Gastroesophageal sphincter (tissue), 4 donors: Measurements from ENCODE around the gene CD9. TPM values are rescaled to one million over a fixed set of nuclear protein-coding genes. Genes with fewer than 3 reads are reported as not detected.
A peak's percentile ranks its signal among the peaks of the same experiment; 100 is the strongest.

Experiments
- ATAC-seq: fragments of 150-250 bp; one replicate; pipeline ENCODE4 v1.9.1; 2016; ENCODE audit warnings: mild to moderate bottlenecking, moderate library complexity
- H3K27ac ChIP-seq, 4 donors: fragments of 200-600 bp; sonication (generic) in 3 of 4; 1 replicate in 3 of 4; 2 replicates in 1 of 4; pipeline ENCODE4 v1.5.1; 2016 to 2019
- H3K27me3 ChIP-seq: fragments of 200-600 bp; sonication (generic); one replicate; pipeline ENCODE4 v1.5.1; 2019
- H3K36me3 ChIP-seq, 2 donors: fragments of 200-600 bp; sonication (generic); one replicate each; pipeline ENCODE4 v1.5.1; 2019; ENCODE audit warnings: control low read depth in 1 of 2
- H3K4me1 ChIP-seq, 3 donors: fragments of 200-600 bp; sonication (generic); 1 replicate in 2 of 3; 2 replicates in 1 of 3; pipeline ENCODE4 v1.5.1; 2016 to 2019; ENCODE audit warnings: control low read depth in 2 of 3
- H3K4me3 ChIP-seq, 2 donors: fragments of 200-600 bp; sonication (generic); one replicate each; pipeline ENCODE4 v1.5.1; 2019; ENCODE audit warnings: mild to moderate bottlenecking in 1 of 2, moderate library complexity in 1 of 2
- H3K9me3 ChIP-seq, 3 donors: fragments of 200-600 bp; sonication (generic); one replicate each; pipeline ENCODE4 v1.5.1; 2017 to 2019; ENCODE audit warnings: control low read depth in 2 of 3
- EP300 ChIP-seq: sonication (generic); formaldehyde crosslinking; IDR thresholded peaks from one replicate; pipeline ENCODE4 v1.6.1; 2017; ENCODE audit warnings: antibody characterized with exemption, mild to moderate bottlenecking
- POLR2A ChIP-seq, 2 donors: fragments of 450-650 bp; IDR thresholded peaks; one replicate each; pipeline ENCODE4 v1.6.1; 2017; ENCODE audit warnings: antibody characterized with exemption in 2 of 2, mild to moderate bottlenecking in 2 of 2, moderate library complexity in 1 of 2
- POLR2AphosphoS5 ChIP-seq: sonication (generic); formaldehyde crosslinking; IDR thresholded peaks from one replicate; pipeline ENCODE4 v1.6.1; 2017; ENCODE audit warnings: antibody characterized with exemption
- WGBS, 2 donors: methylation state at CpG; one replicate each; pipeline ENCODE4 v1.1.5; 2018; ENCODE audit warnings: low coverage in 1 of 2; 5-methylcytosine and 5-hydroxymethylcytosine counted together
- total RNA-seq, 4 donors: library from RNA; depleted of rRNA; stranded (reverse); fragments of >200 nt; gene quantifications; one replicate each; pipeline ENCODE4 v1.1.0, GENCODE V29; 2016
- TF ChIP-seq, protein P1 (sequence below), 4 experiments: fragments of 200-600 bp in 2 of 4; fragments of 450-650 bp in 2 of 4; sonication (generic) in 1 of 4; IDR thresholded peaks; one replicate each; pipeline ENCODE4 v1.5.1; 2017 to 2019; ENCODE audit warnings: antibody characterized with exemption in 4 of 4, mild to moderate bottlenecking in 2 of 4, moderate library complexity in 2 of 4

Gene CD9
- total RNA-seq, 4 donors from 2014 or later: 379 to 558 (median 468) TPM

DNA sequence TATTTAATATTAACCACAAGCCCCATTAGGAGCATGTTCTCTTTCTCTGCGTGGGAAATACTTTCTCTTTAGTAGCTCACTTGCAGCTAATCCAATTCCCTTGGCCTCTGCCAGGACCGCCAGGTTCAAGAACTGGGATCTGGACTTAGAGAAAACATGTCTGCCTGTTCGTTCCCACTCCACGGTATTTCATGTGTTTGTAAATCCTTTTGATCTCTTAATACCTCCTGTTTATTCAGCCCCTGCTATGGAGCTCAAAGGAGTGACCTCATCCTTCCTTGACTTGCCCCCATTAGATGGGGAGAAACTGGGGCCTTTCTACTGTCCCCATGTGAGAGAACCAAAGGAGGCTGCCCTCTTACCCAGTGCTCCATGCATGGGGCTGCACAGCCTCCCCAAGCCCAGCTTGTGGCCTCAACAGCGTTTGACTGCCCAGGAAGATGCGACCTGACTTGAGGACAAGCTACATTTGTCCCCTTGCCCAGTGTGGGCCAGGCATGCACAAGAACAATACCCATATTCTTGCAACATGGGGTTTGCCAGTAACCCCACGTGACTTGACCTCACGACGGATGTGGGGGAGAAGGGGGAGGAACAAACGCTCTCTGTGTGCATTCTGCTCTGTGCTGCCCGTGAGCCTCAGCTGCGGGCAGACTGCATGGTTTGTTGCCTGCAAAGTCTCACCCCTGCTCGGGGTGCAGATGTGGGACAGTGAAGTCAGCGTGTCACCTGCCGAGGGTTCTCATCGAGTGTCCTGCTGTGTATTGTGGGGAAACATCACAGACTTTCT, 30.3 kb downstream of the CD9 start:
- TF ChIP-seq, protein P1, sequence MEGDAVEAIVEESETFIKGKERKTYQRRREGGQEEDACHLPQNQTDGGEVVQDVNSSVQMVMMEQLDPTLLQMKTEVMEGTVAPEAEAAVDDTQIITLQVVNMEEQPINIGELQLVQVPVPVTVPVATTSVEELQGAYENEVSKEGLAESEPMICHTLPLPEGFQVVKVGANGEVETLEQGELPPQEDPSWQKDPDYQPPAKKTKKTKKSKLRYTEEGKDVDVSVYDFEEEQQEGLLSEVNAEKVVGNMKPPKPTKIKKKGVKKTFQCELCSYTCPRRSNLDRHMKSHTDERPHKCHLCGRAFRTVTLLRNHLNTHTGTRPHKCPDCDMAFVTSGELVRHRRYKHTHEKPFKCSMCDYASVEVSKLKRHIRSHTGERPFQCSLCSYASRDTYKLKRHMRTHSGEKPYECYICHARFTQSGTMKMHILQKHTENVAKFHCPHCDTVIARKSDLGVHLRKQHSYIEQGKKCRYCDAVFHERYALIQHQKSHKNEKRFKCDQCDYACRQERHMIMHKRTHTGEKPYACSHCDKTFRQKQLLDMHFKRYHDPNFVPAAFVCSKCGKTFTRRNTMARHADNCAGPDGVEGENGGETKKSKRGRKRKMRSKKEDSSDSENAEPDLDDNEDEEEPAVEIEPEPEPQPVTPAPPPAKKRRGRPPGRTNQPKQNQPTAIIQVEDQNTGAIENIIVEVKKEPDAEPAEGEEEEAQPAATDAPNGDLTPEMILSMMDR (IDR thresholded peaks at IDR 0.05): no peak
- peak; percentile 92 for TF ChIP-seq POLR2AphosphoS5
- no peak for TF ChIP-seq POLR2A (IDR thresholded peaks at IDR 0.05)
- H3K27ac ChIP-seq: peak overlapping the region; percentile 92 to 100 (median 96)
- H3K4me3 ChIP-seq: peak overlapping the region in 1 of 2 donors; percentile 16
- peak; percentile 16 for ATAC-seq
- peaks cover 0 to 35% of the 10 kb centered on the region in 2 donors for H3K36me3 ChIP-seq
- H3K4me1 ChIP-seq: peaks cover 53 to 100% (median 86%) of the 10 kb centered on the region in 3 donors
- H3K9me3 ChIP-seq: no peaks in the 10 kb centered on the region
- WGBS, 2 donors: 25 to 30% methylated on average over 8 to 9 of the region's 16 CpGs
- no peaks in the 10 kb centered on the region for H3K27me3 ChIP-seq

DNA sequence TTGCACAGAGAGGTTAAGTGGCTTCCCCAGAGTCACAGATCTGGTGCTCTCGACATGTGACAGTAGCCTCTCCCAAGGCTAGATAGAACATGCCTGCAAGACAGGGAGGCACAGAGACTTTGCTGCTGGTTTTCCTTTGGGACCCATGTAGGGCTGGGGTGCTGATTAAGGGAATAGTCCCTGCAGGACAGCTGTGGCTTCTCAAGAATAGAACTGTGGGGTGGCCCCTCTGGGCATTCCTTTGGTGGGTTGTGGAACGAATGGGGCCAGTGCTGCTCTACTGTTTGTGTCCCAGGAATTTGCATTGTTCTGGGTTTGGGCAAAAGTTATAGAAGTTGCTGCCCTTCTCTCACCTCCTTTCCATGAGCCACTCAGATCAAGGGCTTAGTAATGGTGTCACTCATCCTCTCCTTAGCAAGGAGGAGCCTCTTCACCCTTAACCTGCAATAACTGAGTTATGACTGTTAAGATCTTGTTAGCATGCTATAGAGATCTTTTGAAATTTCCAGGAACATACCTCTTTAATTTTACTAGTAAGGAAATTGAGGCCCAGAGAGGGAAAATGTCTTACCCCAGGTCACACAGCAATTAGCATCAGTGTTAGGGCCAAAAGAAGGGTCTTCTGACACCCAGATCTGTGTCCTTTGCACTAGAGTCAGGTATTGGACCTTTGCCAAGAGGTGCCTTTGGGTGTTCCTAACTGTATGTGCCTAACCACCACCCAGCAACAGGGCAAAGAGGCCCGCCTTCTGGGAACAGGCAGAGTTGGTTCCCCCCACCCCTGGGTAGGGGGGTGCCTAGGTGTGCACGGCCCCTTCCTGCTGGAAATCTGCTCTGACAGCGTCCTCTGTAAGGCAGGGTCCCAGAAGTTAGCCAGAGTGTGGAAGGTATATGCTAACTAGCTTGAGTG, 31.4 kb downstream of the CD9 start:
- Histone ChIP-seq H3K9me3 (no peaks in the 10 kb centered on the region), H3K4me3 (no peak overlapping the region), H3K27ac (peak overlapping the region; percentile 92 to 100 (median 96)), H3K36me3 (peaks cover 0 to 46% of the 10 kb centered on the region in 2 donors), H3K4me1 (peaks cover 50 to 100% (median 77%) of the 10 kb centered on the region in 3 donors), H3K27me3 (no peaks in the 10 kb centered on the region)
- no peak for ATAC-seq
- TF ChIP-seq POLR2A (IDR thresholded peaks at IDR 0.05): no peak
- no peak for TF ChIP-seq EP300
- TF ChIP-seq, protein P1 (IDR thresholded peaks at IDR 0.05): no peak
- no peak for TF ChIP-seq POLR2AphosphoS5
- 76 to 100% methylated on average over 1 to 5 of the region's 5 CpGs for WGBS, 2 donors

DNA sequence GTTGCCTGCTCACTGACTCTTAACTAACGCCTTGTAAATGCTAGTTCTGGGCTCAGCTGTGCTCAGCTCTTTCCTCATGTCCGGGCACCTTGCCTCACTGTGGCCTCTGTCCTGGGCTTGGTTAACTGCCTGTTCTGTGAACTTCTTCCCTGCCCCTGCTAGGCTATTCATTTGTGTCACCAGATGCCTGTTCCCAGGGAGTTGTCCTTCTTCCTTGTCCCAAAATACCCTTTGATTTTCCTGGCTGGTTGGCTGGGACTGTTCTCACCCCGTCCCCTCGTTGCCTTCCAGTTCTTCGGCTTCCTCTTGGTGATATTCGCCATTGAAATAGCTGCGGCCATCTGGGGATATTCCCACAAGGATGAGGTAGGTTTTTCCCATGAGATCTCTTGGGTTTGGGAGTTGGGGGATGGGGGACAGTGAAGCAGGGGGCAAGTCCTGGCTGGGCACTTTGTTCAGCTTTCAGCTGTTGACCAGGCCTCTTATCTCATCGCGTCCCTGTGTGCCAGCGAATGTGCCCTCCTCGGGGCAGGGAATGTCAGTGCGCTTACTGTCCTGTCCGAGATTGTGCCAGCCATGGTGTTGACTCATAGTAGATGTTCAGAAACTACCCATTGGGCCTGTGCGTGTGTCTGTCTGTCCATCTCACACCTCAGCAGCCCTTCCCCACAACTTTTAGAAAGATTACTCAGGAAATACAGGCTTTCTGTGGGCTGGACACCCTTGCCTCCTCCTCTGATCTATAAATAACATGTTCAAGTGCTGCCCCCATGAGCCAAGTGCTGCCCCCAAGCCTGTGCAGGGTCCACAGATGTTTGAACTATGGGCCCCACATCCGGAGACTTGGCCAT, 33.1 kb downstream of the CD9 start:
- no peak overlapping the region for H3K4me3 ChIP-seq
- peak overlapping the region; percentile 92 to 100 (median 96) for H3K27ac ChIP-seq
- H3K4me1 ChIP-seq: peaks cover 35 to 85% (median 60%) of the 10 kb centered on the region in 3 donors
- no peaks in the 10 kb centered on the region for H3K27me3 ChIP-seq
- no peaks in the 10 kb centered on the region for H3K9me3 ChIP-seq
- 68% methylated on average over 9 to 12 of the region's 15 CpGs for WGBS, 2 donors
- no peak for ATAC-seq
- TF ChIP-seq POLR2A (IDR thresholded peaks at IDR 0.05) (no peak), POLR2AphosphoS5 (peak; percentile 55)
- H3K36me3 ChIP-seq: peaks cover 0 to 55% of the 10 kb centered on the region in 2 donors

DNA sequence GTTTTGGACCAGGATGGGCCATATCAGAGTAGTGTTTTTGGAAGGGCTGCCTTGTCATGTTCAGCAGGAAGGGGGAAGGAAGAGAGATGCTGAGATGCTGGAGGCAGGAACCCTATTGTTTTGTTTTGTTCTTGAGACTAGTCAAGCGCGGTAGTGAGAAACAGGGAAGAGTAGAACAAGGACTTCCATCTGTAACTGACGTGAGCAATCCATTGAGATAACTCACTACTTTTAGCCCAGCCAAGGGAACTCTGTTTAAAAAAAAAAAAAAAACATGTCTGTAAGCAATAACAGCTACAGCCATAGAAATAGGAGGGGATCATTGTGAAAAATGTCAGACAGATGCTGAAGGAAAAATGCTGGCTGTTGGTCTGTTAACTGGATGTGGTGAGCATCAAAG, 34.0 kb downstream of the CD9 start:
- ATAC-seq: no peak
- H3K27me3 ChIP-seq: no peaks in the 10 kb centered on the region
- no peaks in the 10 kb centered on the region for H3K9me3 ChIP-seq
- H3K36me3 ChIP-seq: peaks cover 0 to 63% of the 10 kb centered on the region in 2 donors
- H3K4me1 ChIP-seq: peaks cover 28 to 76% (median 51%) of the 10 kb centered on the region in 3 donors
- no peak overlapping the region for H3K4me3 ChIP-seq
- WGBS, 2 donors: 10 to 36% methylated on average over 2 to 3 of the region's 3 CpGs
- peak overlapping the region; percentile 92 to 100 (median 96) for H3K27ac ChIP-seq
- TF ChIP-seq POLR2AphosphoS5 (peak; percentile 47), EP300 (no peak)

DNA sequence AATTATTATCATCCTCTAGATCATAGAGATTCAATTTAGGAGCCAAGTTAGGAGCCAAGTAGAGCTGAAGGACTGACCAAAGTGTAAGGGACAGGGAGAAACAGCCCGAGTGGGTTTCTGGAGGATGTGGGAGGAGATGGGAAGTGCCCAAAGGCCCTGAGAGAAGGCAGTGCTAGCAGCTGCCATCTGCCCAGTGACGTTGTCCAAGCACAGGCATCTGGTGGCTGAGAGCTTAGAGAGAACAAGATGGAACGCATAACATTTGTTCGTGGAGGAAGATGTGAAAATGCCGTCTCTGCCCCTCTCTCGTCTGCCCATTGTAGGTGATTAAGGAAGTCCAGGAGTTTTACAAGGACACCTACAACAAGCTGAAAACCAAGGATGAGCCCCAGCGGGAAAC, 34.7 kb downstream of the CD9 start:
- H3K4me1 ChIP-seq: peaks cover 24 to 69% (median 47%) of the 10 kb centered on the region in 3 donors
- H3K27me3 ChIP-seq: no peaks in the 10 kb centered on the region
- H3K9me3 ChIP-seq: no peaks in the 10 kb centered on the region
- H3K36me3 ChIP-seq: peaks cover 0 to 70% of the 10 kb centered on the region in 2 donors
- no peak for TF ChIP-seq POLR2A (IDR thresholded peaks at IDR 0.05)
- TF ChIP-seq EP300: no peak
- no peak for TF ChIP-seq POLR2AphosphoS5
- TF ChIP-seq, protein P1 (IDR thresholded peaks at IDR 0.05): no peak
- peak overlapping the region; percentile 39 to 100 (median 96) for H3K27ac ChIP-seq
- ATAC-seq: no peak
- WGBS, 2 donors: 83 to 86% methylated on average over 4 to 7 of the region's 7 CpGs
- H3K4me3 ChIP-seq: no peak overlapping the region
